LoVo (cell line): Measurements from ENCODE around the gene CDC42SE1.
A peak's percentile ranks its signal among the peaks of the same experiment; 100 is the strongest.
"Not testable (repeated sequence)": the region's sequence is repeated elsewhere in the genome, so short reads cannot be mapped to it uniquely, and the experiment has no call there.

Experiments used
- DNase-seq: peaks from one replicate; pipeline ENCODE4 v3.0.0-alpha.2; 2016; ENCODE audit warnings: low spot score

Gene CDC42SE1, protein sequence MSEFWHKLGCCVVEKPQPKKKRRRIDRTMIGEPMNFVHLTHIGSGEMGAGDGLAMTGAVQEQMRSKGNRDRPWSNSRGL

DNA sequence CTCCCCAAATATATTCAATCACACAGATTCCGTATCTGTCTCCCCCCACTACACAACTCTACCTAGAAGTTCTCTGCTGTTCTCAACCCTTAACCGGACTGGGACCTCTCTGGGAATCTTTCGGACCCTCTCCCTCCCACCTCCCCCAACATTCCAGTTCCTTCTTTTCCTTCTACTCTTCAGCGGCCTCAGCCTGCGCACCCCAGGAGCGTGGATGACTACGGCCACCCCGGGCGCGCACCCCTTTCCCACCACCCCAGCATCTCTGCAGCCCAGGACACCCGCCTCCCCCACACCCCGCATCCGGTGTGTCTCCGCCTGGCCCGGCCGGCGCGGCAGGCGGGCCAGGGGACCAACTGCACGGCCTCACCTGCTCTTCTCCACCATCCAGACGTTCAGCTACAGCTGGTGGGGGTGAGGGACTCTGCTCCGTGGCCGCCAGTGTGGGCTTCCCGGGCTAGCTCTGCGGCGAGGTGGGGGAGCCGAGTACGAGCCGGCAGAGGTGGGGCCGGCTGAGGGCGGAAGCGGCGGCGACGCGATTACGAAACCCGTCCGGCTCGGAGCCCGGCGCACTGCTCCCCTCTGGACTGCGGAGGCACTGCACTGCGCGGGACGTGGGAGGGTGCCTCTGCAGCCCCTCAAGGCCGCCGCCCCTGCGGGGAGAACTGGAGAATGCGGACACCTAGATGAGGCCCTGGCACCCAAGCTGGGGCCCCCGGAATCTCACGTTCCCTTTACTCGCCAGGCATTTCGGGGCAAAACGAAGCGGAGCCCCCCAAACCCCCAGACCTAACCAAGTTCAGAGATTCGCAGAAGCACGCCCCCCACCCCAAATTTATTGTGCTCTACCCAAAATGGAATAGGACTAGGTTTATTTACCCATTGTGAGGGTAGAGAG lies at the start of gene CDC42SE1:
TSS of gene CDC42SE1 (minus strand) at position 514 of the 898 bp plus-strand sequence. CDS start 3,892 bp downstream, outside the sequence.
- DNase-seq: peak; percentile 88

DNA sequence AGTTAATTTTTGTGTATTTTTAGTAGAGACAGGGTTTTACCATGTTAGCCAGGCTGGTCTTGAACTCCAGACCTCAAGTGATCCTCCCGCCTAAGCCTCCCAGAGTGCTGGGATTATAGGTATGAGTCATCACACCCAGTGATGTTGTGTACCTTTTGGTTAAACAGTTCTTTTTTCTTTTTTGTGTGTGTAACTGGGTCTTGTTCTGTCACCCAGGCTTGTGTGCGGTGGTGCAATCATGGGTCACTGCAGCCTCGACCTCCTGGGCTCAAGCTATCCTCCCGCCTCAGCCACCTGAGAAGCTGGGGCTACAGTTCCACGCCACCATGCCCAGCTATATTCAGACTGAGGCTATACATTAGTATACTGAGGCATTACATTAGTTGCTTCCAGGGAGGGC lies 48.9 kb upstream of the CDC42SE1 start:
- no peak for DNase-seq

DNA sequence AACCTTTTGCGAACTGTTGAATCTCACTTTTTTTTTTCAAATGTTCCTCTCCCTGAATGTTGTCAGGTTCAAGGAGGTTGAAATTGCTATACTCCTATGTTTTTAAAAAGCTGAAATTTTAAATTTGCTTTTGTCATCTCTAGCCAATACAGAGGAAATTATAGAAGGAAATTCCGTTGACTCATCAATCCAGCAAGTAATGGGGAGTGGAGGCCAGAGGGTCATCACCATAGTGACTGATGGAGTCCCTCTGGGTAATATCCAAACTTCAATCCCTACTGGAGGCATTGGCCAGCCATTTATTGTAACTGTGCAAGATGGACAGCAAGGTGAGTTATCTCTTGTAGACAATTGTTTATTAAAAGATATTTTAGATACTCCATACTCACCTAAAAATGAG lies 47.5 kb upstream of the CDC42SE1 start:
- no peak for DNase-seq

DNA sequence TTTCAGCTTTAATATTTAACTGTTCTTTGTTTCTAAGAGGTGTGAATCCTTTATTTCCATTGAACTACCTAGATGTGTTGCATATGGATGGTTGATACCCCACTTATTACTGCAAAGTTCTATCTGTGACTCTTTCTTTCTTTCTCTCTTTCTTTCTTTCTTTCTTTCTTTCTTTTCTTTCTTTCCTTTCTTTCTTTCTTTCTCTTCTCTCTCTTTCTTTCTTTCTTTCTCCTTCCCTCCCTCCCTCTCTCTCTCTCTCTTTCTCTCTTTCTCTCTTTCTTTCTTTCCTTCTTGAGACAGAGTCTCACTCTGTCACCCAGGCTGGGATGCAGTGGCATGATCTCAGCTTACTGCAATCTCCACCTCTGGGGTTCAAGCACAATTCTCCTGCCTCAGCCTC lies 45.2 kb upstream of the CDC42SE1 start:
- DNase-seq: no peak

DNA sequence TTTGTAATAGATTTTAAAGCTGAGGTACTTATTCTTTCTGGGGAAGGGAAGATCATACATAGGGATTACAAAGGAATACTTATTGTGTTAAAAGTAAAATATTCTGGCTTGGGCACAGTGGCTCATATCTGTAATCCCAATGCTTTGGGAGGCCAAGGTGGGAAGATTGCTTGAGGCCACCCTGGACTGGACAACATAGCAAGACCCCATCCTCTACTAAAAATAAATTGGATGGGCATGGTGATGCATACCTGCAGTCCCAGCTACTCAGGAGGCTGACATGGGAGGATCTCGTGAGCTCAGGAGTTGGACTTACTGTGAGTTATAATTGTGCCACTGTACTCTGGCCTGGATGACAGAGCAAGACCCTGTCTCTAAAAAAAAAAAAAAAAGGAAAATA lies 38.7 kb upstream of the CDC42SE1 start:
- DNase-seq: no peak

DNA sequence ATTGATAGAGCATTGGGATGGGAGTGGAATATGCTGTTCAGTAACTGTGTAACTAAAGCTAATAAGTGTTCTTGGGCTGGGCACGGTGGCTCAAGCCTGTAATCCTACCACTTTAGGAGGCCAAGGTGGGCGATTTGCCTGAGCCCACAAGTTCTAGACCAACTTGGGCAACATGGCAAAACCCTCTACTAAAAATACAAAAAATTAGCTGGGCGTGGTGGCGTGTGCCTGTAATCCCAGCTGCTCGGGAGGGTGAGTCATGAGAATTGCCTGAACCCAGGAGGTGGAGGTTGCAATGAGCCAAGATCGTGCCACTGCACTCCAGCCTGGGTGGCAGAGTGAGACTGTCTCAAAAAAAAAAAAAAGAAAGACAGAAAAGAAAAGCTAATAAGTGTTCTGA lies 38.0 kb upstream of the CDC42SE1 start:
- not testable (repeated sequence) for DNase-seq

DNA sequence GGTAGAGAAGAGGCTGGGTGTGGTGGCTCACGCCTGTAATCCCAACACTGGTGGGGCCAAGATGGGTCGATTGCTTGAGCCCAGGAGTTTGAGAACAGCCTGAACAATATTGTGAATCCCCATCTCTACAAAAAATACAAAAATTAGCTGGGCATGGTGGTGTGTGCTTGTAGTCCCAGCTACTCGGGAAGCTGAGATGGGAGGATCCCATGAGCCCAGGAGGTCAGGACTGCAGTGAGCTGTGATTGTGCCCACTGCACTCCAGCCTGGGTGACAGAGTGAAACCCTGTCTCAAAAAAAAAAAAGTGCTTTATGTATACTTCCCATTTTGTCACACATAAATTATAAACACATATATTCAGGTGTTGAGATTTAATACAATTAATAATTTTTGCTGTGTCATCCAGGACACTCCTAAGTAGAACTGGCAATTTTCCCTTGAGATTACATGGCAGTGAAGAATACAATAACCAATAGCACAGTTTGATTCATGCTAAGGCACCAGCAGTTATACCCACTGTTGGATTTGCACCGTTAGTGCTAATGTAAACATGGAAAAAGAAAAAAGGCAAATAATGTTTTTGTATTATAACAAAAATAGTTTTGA lies 26.6 kb upstream of the CDC42SE1 start:
- no peak for DNase-seq

DNA sequence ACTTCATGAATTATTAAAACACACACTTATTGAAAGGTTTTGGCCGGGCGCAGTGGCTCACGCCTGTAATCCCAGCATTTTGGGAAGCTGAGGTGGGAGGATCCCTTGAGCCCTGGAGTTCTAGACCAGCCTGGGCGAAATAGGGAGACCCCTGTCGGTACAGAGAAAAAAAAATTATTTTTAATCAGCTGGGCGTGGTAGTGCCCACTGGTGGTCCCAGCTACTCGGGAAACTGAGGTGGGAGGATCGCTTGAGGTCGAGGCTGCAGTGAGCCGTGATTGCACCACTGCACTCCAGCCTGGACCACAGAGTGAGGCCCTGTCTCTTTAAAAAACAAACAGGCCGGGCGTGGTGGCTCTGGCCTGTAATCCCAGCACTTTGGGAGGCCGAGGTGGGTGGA lies 12.8 kb upstream of the CDC42SE1 start:
- DNase-seq: no peak

DNA sequence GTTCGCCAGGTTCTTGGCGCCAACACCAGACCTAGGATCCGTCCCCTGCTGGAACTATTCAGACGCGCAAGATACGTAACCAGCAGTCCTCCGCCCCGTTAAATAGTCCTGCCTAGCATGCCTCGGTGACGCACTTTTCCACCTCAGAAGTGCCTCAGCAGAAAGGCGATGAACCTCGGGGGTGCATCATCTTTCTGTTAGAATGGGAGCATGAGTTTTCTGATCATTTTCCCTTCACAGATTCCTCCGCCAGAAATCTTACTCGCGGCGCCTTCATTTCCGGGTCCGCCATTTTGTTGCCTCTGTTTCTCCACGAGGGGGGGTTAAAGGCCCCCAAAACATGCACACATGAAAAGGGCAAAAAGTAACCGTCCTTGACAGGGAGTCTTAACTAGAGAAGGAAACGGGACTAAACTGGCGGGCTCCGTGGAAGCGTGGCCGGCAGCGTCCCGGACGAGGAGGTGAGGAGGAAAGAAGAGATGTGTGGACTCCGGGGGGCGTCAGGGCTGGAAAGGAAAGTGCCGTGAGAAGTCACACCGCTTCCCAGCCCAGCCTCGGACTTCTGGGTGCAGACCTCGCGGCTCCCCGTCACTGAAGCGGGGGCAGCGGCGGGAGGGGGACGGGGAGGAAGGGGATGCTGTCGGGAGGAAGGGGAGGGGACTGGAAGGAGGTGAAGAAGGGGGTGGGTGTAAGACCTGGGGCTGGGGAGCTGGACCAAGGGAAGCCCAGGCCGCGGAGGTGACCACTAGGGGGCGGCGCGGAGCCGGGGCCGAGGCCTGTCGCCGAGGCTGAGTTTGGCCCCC lies 11.3 kb upstream of the CDC42SE1 start, which contains the start of gene GABPB2:
TSS of gene GABPB2 (plus strand) at position 288 of the 803 bp plus-strand sequence. CDS start 17,429 bp downstream, outside the sequence.
- peak; percentile 93 for DNase-seq

DNA sequence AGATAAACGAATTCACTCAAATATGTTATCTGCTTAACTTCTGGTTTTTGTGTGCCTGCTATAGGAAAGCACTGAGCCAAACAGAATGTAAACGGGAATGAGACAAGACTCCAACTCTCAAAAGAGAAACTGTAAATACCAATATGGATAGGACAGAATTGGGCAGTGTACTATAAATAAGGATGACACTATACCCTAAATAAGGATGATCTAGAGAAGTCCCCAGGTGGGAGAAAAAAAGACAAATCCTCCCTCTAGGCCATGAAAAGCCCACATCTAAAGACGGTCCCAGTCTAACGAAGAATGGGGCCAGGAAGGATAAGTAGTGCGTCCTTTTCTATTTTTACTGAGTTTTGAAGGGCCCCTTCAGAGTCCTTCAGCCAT lies 9.7 kb upstream of the CDC42SE1 start:
- DNase-seq: no peak

DNA sequence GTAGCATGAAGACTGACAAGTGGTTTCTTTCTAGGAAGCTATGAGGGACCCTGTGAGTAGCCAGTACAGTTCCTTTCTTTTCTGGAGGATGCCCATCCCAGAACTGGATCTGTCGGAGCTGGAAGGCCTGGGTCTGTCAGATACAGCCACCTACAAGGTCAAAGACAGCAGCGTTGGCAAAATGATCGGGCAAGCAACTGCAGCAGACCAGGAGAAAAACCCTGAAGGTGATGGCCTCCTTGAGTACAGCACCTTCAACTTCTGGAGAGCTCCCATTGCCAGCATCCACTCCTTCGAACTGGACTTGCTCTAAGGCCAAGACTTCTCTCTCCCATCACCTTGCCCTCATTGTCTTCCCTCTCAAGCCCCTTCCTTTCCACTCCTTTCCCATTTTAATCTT lies 7.8 kb upstream of the CDC42SE1 start:
- DNase-seq: no peak

DNA sequence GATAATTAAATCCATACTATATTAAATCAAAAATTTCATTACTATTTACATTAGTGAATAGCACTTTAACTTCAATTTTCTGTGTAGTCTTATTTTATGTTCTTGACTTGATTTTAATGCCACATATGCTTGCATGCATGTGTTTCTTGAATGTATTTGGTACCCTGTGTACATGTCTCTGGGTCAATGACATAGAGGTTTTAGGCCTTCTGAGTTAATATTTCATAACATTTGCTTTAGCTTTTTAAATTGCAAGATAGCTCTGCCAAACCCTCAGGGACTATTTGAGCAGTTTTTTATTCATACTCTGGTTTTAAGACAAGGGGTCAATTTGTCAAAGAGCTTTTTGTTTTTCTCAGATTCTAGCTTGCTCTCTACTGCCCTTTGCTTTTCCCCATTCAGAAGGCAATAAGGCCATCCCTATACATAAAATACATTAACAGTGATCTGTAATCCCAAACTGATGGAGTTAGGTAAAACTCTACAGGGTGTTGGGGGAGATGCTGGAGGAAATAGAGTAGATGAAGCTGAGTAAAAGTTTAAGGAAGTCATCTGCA lies 5.7 kb upstream of the CDC42SE1 start:
- DNase-seq: no peak

DNA sequence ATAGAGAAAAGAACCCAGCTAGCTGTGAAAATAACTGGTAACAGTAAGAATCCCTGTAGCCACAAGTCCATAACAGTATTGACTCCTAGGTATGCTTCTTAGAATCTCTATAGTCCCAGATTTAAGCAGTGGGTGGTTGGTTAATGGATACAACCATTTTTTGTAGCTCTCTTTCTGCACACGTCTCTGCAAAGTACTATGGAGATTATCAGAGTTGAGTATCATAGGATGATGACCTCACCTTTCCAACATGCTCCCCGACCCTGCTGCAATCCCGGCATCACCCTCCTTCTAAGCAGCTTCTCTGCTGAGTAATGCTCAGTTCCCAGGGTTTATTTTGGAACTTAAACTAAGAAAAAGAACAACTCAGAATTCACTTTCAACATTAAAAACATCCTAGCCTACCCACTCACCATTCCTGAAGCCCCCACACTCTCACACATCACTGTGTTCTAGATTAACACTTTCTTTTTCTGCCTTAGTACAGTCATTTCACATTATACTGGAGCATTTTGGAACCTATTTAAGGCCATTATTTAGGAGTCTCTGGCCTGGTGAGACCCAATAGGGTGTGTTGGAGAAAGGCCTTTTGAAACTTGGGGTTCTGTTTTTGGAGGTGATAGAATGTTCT lies 3.4 kb upstream of the CDC42SE1 start:
- no peak for DNase-seq

DNA sequence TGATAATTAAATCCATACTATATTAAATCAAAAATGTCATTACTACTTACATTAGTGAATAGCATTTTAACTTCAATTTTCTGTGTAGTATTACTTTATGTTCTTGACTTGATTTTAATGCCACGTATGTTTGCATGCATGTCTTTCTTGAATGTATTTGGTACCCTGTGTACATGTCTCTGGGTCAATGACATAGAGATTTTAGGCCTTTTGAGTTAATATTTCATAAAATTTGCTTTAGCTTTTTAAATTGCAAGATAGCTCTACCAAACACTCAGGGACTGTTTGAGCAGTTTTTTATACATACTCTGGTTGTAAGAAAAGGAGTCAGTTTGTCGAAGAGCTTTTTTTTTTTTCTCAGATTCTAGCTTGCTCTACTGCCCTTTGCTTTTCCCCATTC lies 2.3 kb upstream of the CDC42SE1 start:
- DNase-seq: no peak

DNA sequence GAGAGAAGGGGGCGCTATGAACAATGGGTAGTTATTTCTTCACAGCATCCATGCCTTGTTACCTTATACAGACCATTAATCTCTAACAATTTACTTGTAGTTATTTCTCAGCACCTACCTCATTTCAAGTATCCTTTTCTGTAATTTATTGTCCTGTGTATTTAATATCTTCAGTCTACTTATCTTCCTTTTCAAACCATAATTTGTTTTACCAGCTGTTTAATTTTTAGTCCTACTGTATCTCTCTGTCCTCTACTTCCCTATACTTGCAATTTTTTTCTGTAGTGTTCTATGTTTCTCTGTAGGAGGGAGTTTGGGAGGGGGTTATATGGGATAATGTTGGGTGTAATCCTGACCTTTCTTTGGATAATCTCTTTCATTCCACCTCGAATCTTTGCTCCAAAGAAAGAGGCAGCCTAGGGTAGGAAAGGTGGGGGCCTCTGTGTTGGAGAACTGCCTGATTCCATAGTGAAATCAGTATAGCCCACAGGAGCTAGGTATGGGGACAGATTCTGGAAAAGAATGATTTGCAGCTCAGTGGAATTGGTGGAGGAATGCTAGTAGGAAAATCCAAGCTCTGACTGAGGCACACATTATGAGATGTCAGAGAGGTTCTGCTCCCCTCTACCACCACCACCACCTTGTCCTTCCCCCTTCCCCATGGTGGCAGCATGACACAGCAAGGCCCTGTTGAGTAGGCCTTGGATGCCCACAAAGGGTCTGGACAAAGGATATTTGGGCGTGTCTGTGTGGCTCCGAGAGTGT lies 1.4 kb upstream of the CDC42SE1 start:
- no peak for DNase-seq

DNA sequence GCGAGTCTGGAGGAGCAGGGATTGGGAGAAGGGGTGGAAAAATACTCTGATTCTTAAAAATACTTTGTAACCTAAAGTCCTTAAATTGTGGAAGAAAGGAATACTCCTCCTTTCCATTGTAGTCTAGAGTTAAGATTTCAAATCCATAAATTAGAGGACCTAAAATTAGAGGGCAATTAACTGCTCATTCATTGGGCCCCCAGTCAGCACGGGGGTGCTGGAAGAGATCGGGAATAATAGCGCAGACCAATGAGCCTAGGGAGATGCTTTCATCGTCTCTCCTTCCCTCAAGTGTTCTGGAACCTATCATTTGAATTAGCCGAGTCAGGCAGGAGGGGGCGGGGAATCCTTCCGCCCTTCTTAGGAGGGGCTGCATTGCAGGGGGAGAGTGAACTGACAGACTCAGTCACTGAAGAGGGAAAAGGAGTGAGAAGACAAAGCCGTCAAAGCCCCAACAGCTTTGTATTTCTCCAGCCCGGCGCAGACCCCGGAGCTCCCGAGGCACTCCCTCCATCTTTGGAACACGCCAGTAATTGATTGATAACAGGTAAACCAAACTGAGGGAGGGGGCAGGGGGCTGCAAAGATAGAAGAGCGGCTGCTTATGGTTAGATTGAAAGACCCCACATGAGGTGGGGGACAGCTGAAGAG lies 710 bp upstream of the CDC42SE1 start, which contains the start of gene MLLT11:
TSS of gene MLLT11 (plus strand) at position 391 of the 650 bp plus-strand sequence. CDS start 6,828 bp downstream, outside the sequence.
- DNase-seq: no peak

DNA sequence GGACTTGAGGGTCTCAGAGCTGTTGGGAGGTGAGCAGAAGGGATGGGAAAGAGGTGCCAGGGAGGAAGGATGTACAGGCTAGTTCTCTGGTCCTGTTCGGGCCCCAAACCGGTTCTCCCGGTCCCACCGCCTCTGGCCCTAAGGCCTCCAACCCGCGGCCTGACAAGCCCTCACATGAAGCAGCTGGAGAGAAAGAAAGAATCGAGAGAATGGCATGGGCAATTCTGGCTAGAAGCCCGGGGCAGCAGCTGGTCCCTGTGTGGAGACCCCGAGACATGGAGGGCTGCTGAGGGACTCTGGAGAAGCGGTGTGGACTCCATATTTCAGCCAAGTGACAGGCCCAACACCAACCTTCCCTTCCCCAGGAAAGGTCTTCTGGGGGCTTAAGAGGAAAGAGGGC lies 730 bp downstream of the CDC42SE1 start:
- DNase-seq: peak; percentile 49

DNA sequence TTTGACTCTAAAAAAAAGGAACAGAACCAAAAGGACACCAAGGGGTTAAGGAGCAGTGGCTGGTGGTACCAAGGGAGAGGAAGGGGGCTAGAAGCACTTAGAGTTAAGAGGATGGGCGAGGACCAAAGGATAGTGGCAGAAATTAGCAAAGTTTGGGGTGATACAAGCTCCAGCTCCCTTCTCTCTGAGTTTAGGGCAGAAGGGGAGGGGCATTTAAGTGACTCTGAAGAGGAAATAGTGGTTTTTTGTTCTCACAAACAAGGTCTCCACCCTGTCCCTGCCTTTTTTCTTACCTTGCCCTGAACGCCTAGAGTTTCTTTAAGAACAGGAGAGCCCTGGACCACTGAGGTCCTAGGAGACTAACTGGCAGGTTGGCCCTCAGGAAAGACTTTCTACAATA lies 3.3 kb downstream of the CDC42SE1 start:
- no peak for DNase-seq

DNA sequence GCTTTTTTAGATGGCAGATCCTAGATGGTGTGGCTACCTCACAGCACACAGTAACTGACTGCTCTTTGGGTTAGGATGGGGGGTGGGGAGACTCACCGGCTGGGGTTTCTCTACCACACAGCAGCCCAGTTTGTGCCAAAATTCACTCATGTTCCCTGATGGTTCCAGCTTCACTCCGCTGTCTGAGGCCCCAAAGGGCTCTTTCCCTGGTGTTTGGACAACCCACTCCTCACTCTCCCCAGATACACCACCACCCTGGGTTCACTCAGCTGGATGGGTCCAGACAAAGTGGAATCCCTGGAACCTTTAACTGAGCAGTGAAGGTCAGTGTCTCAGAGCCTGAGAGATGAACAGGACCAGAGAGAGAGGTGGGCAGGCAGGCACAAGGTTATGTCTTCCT lies 3.8 kb downstream of the CDC42SE1 start:
- no peak for DNase-seq

DNA sequence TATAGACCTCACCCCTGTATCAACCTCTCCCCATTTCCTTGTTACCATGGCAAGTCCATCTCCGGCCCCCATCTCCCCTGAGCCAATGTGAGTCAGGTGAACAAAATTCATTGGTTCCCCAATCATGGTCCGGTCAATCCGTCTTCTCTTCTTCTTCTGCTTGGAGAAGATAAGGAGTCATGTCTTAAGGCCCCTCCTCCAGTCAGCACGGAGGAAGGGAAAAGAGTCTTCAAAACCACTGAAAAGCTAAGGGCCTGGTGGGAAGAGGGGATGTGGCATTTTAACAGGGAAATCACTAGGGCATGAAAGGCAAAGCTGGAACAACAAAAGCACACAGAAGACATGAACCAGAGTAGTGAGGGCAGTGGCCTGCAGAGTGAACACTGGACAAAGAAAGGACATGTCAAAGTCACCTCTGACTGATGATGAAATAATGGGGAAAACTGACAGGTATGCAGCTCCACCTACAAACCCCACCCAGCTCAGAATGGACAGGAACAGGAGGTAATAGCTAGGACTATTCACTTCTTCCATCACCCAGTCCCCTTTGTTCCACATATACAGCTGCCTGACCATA lies 4.4 kb downstream of the CDC42SE1 start:
- no peak for DNase-seq
